HepG2 (cell line): ENCODE measurements around the gene NAB2. TPM values are rescaled to one million over a fixed set of nuclear protein-coding genes. Genes with fewer than 3 reads are reported as not detected.
A peak's percentile ranks its signal among the peaks of the same experiment; 100 is the strongest.

ENCODE experiments used
- ARNT2 ChIP-seq: sonication (generic); formaldehyde crosslinking; IDR thresholded peaks from 2 replicates; pipeline ENCODE4 v1.8.0; 2022; ENCODE audit warnings: mild to moderate bottlenecking, low read depth, missing genetic modification reagents, moderate library complexity
- CSRNP2 ChIP-seq: sonication (generic); formaldehyde crosslinking; conservative IDR thresholded peaks from 2 replicates; pipeline ENCODE4 v1.8.0; 2022; ENCODE audit warnings: low read depth, missing genetic modification reagents
- DNMT1 ChIP-seq: sonication (generic); formaldehyde crosslinking; IDR thresholded peaks from 2 replicates; pipeline ENCODE4 v1.5.1; 2020; ENCODE audit warnings: mild to moderate bottlenecking, missing genetic modification reagents
- GPN1 ChIP-seq: sonication (generic); formaldehyde crosslinking; IDR thresholded peaks from 2 replicates; pipeline ENCODE4 v1.5.1; 2020; ENCODE audit warnings: missing genetic modification reagents, borderline replicate concordance
- MED13 ChIP-seq: sonication (generic); formaldehyde crosslinking; IDR thresholded peaks from 2 replicates; pipeline ENCODE4 v1.5.0; 2020; ENCODE audit warnings: missing genetic modification reagents
- NCOA1 ChIP-seq: sonication (generic); formaldehyde crosslinking; IDR thresholded peaks from 2 replicates; pipeline ENCODE4 v1.9.0; 2021; ENCODE audit warnings: missing genetic modification reagents
- PHF5A ChIP-seq: IDR thresholded peaks from one replicate; pipeline ENCODE4 v1.6.1; 2018; ENCODE audit warnings: low read depth, missing genetic modification reagents; ENCODE audit not compliant: unreplicated experiment
- U2AF2 ChIP-seq: fragments of 200-400 bp; formaldehyde crosslinking; IDR thresholded peaks from 2 replicates; pipeline ENCODE4 v1.6.1; 2017; ENCODE audit warnings: low read depth, mild to moderate bottlenecking, low read length
- ZNF550 ChIP-seq: sonication (generic); formaldehyde crosslinking; IDR thresholded peaks from 2 replicates; pipeline ENCODE4 v1.4.0; 2020; ENCODE audit warnings: mild to moderate bottlenecking, missing genetic modification reagents, borderline replicate concordance
- ZNF709 ChIP-seq: sonication (generic); formaldehyde crosslinking; IDR thresholded peaks from 2 replicates; pipeline ENCODE4 v1.5.0; 2020; ENCODE audit warnings: mild to moderate bottlenecking, missing genetic modification reagents
- ZNF761 ChIP-seq: sonication (generic); formaldehyde crosslinking; conservative IDR thresholded peaks from 2 replicates; pipeline ENCODE4 v1.4.0; 2020; ENCODE audit warnings: mild to moderate bottlenecking, missing genetic modification reagents
- polyA plus RNA-seq, 8 experiments: library from polyadenylated mRNA; depleted of rRNA in 3 of 8; stranded (reverse) in 7 of 8; unstranded in 1 of 8; fragments of >200 nt; fragmentation: Illumina TruSeq in 4 of 8; extraction: Trizol in 4 of 8; gene quantifications; 2 replicates each; pipeline versions ENCODE4 v1.2.1 to v1.2.3, GENCODE V29; 2011 to 2016; ENCODE audit warnings: low read depth in 4 of 8, missing spikeins in 1 of 8, mixed read lengths in 1 of 8; ENCODE audit not compliant: insufficient read depth in 1 of 8
- total RNA-seq, 5 experiments: library from RNA; depleted of rRNA; stranded (reverse); fragments of >200 nt; fragmentation: Illumina TruSeq; extraction: Trizol; gene quantifications; 2 replicates each; pipeline ENCODE4 v1.2.3, GENCODE V29; 2016; ENCODE audit warnings: low read depth in 1 of 5
- TF ChIP-seq, protein P1 (sequence below): sonication (generic); formaldehyde crosslinking; IDR thresholded peaks from 2 replicates; pipeline ENCODE4 v1.9.0; 2021; ENCODE audit warnings: mild to moderate bottlenecking, missing genetic modification reagents
- TF ChIP-seq, protein P2 (sequence below): sonication (generic); formaldehyde crosslinking; IDR thresholded peaks from 2 replicates; pipeline ENCODE4 v1.4.0; 2020; ENCODE audit warnings: low read depth, missing genetic modification reagents

Gene NAB2
- total and polyA plus RNA-seq, 2 of the 13 experiments (the other 11 are each of a cell fraction or from before 2014, with no cell fraction given) = 11.7 to 12.9 TPM

GRCh38 chr12:57087691-57088353 is 1.1 kb upstream of the NAB2 start (continued):
- TF ChIP-seq, protein P1, sequence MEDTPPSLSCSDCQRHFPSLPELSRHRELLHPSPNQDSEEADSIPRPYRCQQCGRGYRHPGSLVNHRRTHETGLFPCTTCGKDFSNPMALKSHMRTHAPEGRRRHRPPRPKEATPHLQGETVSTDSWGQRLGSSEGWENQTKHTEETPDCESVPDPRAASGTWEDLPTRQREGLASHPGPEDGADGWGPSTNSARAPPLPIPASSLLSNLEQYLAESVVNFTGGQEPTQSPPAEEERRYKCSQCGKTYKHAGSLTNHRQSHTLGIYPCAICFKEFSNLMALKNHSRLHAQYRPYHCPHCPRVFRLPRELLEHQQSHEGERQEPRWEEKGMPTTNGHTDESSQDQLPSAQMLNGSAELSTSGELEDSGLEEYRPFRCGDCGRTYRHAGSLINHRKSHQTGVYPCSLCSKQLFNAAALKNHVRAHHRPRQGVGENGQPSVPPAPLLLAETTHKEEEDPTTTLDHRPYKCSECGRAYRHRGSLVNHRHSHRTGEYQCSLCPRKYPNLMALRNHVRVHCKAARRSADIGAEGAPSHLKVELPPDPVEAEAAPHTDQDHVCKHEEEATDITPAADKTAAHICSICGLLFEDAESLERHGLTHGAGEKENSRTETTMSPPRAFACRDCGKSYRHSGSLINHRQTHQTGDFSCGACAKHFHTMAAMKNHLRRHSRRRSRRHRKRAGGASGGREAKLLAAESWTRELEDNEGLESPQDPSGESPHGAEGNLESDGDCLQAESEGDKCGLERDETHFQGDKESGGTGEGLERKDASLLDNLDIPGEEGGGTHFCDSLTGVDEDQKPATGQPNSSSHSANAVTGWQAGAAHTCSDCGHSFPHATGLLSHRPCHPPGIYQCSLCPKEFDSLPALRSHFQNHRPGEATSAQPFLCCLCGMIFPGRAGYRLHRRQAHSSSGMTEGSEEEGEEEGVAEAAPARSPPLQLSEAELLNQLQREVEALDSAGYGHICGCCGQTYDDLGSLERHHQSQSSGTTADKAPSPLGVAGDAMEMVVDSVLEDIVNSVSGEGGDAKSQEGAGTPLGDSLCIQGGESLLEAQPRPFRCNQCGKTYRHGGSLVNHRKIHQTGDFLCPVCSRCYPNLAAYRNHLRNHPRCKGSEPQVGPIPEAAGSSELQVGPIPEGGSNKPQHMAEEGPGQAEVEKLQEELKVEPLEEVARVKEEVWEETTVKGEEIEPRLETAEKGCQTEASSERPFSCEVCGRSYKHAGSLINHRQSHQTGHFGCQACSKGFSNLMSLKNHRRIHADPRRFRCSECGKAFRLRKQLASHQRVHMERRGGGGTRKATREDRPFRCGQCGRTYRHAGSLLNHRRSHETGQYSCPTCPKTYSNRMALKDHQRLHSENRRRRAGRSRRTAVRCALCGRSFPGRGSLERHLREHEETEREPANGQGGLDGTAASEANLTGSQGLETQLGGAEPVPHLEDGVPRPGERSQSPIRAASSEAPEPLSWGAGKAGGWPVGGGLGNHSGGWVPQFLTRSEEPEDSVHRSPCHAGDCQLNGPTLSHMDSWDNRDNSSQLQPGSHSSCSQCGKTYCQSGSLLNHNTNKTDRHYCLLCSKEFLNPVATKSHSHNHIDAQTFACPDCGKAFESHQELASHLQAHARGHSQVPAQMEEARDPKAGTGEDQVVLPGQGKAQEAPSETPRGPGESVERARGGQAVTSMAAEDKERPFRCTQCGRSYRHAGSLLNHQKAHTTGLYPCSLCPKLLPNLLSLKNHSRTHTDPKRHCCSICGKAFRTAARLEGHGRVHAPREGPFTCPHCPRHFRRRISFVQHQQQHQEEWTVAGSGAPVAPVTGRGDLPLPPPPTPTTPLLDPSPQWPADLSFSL = no peak
- TF ChIP-seq ARNT2 (CRISPR knock-in tag) (no peak), GPN1 (CRISPR knock-in tag) (no peak), DNMT1 (CRISPR knock-in tag) (0 out of 2 replicates have a peak, but pooled peaks have one; percentile 1), ZNF709 (CRISPR knock-in tag) (peak; percentile 24; the same call in 1 of the 2 replicates), ZNF550 (CRISPR knock-in tag) (no peak), CSRNP2 (CRISPR knock-in tag) (no peak), MED13 (CRISPR knock-in tag) (no peak), ZNF761 (CRISPR knock-in tag) (peak; percentile 81; the same call in 1 of the 2 replicates), U2AF2 (no peak), NCOA1 (CRISPR knock-in tag) (no peak), PHF5A (CRISPR knock-in tag) (no peak)
- TF ChIP-seq, protein P2, sequence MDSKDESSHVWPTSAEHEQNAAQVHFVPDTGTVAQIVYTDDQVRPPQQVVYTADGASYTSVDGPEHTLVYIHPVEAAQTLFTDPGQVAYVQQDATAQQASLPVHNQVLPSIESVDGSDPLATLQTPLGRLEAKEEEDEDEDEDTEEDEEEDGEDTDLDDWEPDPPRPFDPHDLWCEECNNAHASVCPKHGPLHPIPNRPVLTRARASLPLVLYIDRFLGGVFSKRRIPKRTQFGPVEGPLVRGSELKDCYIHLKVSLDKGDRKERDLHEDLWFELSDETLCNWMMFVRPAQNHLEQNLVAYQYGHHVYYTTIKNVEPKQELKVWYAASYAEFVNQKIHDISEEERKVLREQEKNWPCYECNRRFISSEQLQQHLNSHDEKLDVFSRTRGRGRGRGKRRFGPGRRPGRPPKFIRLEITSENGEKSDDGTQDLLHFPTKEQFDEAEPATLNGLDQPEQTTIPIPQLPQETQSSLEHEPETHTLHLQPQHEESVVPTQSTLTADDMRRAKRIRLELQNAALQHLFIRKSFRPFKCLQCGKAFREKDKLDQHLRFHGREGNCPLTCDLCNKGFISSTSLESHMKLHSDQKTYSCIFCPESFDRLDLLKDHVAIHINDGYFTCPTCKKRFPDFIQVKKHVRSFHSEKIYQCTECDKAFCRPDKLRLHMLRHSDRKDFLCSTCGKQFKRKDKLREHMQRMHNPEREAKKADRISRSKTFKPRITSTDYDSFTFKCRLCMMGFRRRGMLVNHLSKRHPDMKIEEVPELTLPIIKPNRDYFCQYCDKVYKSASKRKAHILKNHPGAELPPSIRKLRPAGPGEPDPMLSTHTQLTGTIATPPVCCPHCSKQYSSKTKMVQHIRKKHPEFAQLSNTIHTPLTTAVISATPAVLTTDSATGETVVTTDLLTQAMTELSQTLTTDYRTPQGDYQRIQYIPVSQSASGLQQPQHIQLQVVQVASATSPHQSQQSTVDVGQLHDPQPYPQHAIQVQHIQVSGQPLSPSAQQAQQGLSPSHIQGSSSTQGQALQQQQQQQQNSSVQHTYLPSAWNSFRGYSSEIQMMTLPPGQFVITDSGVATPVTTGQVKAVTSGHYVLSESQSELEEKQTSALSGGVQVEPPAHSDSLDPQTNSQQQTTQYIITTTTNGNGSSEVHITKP = 0 out of 2 replicates have a peak, but pooled peaks have one; percentile 18
